ENCODE measurements around the gene KRT71.
A peak's percentile ranks its signal among the peaks of the same experiment; 100 is the strongest.

KRT71 gene

DNA sequence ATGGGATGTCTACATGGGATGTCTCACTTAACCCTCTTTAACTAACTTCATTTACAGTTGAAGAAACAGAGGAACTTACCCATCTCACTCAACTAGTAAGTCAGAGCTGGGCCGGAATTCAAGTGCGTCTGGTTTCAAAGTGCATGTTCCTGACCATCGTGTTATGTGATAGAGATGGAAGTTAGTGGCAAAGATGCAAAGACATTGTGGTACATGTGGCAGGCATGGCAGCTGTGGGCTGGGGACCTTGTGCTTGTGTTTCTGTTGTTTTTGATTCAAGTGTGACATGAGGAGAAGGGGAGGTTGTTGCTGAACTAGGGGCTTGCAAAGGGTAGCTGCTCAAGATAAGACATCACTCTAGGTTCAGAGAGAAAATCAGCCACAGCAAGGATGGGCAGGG lies 23.0 kb upstream of the KRT71 start:
- DNase-seq (ENCODE audit: extremely low read depth in 1 of 2, low read depth in 1 of 2), result no peak

DNA sequence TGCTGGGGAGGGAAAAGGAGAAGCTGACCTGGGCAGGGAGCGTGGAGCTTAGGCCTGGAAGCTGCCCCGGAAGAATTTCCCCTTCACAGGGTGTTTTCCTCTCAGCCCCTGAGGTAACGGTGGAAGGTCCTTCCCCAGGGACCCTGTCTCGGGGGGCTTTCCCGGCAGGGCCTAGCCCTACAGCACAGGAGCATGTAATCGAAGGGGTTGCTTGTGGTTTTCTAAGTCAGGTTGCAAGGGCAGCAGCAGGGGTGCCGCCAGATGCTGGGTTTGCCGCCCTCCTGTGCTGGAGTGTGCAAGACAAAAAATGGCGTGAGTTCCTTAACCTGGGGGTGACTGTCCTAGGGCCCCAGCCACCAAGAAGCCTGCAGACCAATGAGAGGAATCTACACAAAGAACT lies 22.3 kb upstream of the KRT71 start:
- no peak for DNase-seq (ENCODE audit: extremely low read depth in 1 of 2, low read depth in 1 of 2)

DNA sequence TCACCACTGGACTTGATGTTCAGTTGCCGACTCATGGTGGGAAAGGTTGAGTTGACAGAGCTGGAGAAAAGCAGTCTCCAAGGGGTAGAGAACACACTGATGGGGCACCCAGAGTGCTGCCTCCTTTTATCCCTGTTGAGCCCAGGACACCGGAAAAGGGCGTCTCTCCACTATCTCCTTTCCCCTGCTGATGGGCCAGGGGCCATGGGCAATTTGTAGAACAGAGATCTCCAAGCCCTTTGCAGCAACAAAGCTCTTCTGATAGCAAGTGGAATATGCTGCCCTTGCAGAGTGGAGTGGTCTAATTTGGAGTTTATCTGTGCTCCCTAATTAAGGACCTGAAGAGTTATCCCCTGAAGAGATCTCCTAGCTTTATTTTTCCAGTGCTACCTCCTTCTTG lies 20.8 kb upstream of the KRT71 start, which contains the start of gene KRT74:
KRT74 (minus strand) TSS at position 101 of the 400 bp plus-strand sequence; CDS start at position 35, 66 bp downstream.
- DNase-seq (ENCODE audit: extremely low read depth in 1 of 2, low read depth in 1 of 2), result no peak

- no peak for DNase-seq (ENCODE audit: extremely low read depth in 1 of 2, low read depth in 1 of 2)
Measured at GRCh38 chr12:52573306-52573705, 20.4 kb upstream of the KRT71 start.

DNA sequence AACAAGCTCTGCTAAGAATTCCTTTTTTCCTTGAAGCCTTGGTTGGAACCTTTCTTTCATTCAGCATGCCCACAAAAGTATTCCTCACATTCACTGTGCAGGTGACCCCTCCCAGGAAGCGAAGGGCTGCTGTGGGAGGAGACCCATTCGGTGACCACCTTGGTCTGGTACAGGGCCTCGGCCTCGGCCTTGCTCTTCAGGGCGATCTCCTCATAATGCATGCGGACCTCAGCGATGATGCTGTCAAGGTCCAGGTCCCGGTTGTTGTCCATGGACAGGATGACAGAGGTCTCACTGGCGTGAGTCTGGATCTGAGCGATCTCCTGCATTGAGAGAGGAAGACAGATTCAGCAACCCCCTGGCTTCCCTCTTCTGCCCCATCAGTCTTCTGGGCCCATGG lies 17.6 kb upstream of the KRT71 start:
- no peak for DNase-seq (ENCODE audit: extremely low read depth in 1 of 2, low read depth in 1 of 2)

GRCh38 chr12:52568111-52568510 lies 15.2 kb upstream of the KRT71 start:
- no peak for DNase-seq (ENCODE audit: extremely low read depth in 1 of 2, low read depth in 1 of 2)

- peak; percentile 18 to 28 for DNase-seq (ENCODE audit: extremely low read depth in 1 of 2, low read depth in 1 of 2)
Measured at GRCh38 chr12:52566847-52567291, 13.9 kb upstream of the KRT71 start.

DNA sequence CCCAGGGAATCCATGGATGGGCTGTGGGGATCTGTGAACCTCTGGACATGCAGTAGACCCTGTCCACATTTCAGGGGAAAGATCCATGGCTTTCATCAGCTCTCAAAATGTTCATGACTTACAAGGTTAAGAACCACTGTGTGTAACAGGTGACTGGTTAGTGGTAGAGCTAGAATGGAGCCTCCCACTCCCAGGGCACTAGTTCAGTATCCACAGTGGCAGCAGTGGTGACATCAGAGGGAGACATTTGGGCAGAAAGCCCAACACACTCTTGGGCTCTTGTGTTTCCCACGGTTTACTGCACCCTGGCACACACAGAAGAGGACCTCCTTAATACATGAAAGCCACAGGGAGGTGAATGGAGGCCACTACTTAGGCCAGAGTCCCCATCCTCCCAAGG lies 11.6 kb upstream of the KRT71 start:
- no peak for DNase-seq (ENCODE audit: extremely low read depth in 1 of 2, low read depth in 1 of 2)

GRCh38 chr12:52561880-52562449 lies 9.0 kb upstream of the KRT71 start:
- DNase-seq (ENCODE audit: extremely low read depth in 1 of 2, low read depth in 1 of 2), result no peak

DNA sequence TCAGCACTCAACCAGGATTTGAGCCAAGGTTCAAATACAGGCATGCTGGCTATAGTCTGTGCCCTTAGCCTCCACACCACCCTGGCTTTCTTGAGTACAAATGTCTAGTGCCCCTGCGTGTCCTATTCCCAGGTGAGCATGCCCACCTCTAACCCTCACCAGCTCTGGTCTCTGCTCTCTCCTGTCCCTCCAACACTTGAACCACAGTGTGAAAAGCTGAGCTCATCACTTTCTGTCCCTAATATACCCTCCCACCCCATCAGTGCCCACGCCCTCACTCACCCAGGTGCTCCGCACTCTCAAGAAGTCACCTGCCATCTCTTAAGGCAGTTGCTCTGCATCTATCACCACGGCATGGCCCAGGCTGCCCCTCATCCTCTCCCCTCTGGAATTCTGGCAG lies 7.0 kb upstream of the KRT71 start:
- DNase-seq (ENCODE audit: extremely low read depth in 1 of 2, low read depth in 1 of 2), result no peak

- DNase-seq (ENCODE audit: extremely low read depth in 1 of 2, low read depth in 1 of 2), result no peak
Measured at GRCh38 chr12:52558781-52559445, 6.0 kb upstream of the KRT71 start.

GRCh38 chr12:52557476-52557875 lies 4.5 kb upstream of the KRT71 start:
- DNase-seq (ENCODE audit: extremely low read depth in 1 of 2, low read depth in 1 of 2), result no peak

DNA sequence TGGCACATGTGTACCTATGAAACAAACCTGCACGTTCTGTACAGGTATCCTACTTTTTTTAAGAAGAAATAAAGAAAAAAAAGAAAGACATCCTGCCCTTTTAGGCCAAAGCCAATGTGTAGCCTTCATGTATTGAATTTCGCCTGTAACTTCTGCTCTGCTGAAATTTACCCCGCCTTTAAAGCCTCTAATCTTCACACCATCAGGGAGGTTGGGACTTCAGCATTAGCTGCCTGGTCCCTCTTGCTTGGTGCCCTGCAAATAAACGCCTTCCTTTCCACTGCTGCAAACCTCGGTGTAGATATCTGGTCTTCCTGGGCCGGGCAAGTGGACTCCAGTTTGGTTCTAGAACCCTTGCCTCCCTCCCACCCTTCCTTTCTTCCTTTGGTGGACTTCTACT lies 2.6 kb upstream of the KRT71 start:
- no peak for DNase-seq (ENCODE audit: extremely low read depth in 1 of 2, low read depth in 1 of 2)

DNA sequence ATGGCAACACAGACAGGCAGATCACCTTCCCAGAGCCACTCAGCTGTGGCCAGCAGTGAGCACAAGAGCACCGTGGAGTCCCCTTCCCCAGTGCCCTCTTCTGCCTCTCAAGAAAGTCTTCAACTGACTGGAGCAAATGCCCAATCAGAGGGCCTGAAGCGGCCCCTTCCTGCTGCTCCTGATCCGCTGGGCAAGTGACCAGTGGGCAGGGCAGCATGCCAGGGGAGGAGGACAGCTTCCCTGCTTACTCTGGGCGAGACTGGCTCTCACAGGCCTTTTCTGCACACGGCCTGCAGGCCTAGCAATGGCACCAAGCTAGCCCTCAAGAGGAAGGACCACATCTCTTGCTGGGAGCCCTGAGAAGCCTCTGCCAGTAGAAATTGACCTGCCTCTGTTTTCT lies 890 bp downstream of the KRT71 start:
- no peak for DNase-seq (ENCODE audit: extremely low read depth in 1 of 2, low read depth in 1 of 2)

- no peak for DNase-seq (ENCODE audit: extremely low read depth in 1 of 2, low read depth in 1 of 2)
Measured at GRCh38 chr12:52551216-52551865, 1.6 kb downstream of the KRT71 start.

DNA sequence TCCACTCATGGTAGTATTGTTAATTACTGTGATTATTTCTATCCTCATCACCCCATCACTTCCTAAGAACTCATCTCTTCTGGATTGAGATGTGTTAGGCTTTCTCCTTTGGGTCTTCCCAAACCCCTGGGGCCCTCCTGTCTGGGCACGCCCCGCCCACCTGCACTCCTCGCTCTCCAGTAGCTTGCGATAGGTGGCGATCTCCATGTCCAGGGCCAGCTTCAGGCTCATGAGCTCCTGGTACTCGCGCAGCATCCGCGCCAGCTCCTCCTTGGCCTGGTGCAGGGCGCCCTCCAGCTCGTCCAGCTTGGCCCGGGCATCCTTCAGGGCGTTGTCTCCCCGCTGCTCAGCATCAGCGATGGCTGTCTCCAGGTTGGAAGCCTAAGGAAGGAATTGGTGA lies 6.8 kb downstream of the KRT71 start:
- DNase-seq (ENCODE audit: extremely low read depth in 1 of 2, low read depth in 1 of 2), result no peak

GRCh38 chr12:52543985-52544883 lies 8.7 kb downstream of the KRT71 start:
- no peak for DNase-seq (ENCODE audit: extremely low read depth in 1 of 2, low read depth in 1 of 2)

DNA sequence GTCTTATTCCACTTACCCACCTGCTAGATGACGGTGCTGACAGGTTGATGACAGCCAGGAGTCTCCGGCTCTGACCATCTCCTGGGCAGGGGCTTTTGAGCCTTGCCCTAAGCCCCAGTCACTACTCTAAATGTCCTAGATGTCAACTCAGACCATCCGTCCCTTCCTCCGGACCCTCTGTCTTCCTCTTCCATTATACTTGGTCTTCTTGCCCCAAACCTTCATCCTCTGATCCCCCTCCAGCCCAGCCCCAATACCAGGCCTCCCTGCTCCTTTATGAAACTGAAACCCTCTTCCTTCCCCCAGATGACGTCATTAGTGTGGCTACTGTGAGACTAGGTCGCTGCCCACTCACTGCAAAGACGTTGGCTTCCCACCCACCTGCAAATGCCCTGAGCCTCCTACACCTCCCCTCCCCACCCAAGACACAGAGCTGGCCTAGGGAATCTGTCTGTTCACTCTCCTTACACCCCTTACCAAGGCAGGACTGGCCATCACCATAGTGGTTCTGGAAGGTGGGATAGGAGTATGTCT lies 10.1 kb downstream of the KRT71 start:
- DNase-seq (ENCODE audit: extremely low read depth in 1 of 2, low read depth in 1 of 2), result no peak

- no peak for DNase-seq (ENCODE audit: extremely low read depth in 1 of 2, low read depth in 1 of 2)
Measured at GRCh38 chr12:52542157-52542556, 10.8 kb downstream of the KRT71 start.

GRCh38 chr12:52541709-52542108 lies 11.2 kb downstream of the KRT71 start:
- DNase-seq (ENCODE audit: extremely low read depth in 1 of 2, low read depth in 1 of 2), result no peak

DNA sequence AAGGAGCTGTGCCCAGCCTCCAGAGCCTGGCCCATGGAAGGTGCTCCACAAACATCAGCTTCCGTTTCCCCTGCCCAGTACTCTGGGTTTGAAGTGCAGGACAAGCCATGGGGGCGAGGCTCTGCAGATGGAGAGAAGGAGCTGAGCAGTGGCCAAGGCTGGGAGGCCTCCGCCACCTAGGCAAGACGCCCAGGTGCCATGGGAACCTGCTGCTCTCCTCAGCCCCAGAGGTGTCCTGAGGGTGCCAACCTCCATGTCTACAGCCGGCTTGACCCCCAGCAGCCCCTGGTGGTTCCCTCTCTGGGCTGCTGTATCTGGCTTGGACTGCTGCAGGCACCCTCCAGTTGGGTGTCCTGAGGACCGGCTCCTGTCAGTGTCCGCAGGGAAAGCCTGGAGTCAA lies 12.4 kb downstream of the KRT71 start:
- no peak for DNase-seq (ENCODE audit: extremely low read depth in 1 of 2, low read depth in 1 of 2)

Measured in activated CD8-positive, alpha-beta memory T cell treated with anti-CD3 and anti-CD28 coated beads for 1 hour (primary cell).